Stomach smooth muscle (tissue), 2 donors: Measurements from ENCODE around the gene PROZ.

Experiments
- H3K27ac ChIP-seq: one replicate; pipeline ENCODE4 v1.7.0; 2013; ENCODE audit warnings: mild to moderate bottlenecking, low read length, inconsistent platforms
- H3K27me3 ChIP-seq, 2 donors: one replicate each; pipeline ENCODE4 v1.7.0; 2013; ENCODE audit warnings: low read length in 2 of 2; ENCODE audit not compliant: insufficient read depth in 2 of 2, control insufficient read depth in 1 of 2
- H3K36me3 ChIP-seq, 2 donors: one replicate each; pipeline ENCODE4 v1.7.0; 2013; ENCODE audit warnings: low read length in 2 of 2; ENCODE audit not compliant: control insufficient read depth in 2 of 2, insufficient read depth in 2 of 2
- H3K4me1 ChIP-seq: one replicate; pipeline ENCODE4 v1.7.0; 2013; ENCODE audit warnings: low read length; ENCODE audit not compliant: control insufficient read depth, insufficient read depth
- H3K4me3 ChIP-seq, 2 donors: one replicate each; pipeline ENCODE4 v1.7.0; 2013; ENCODE audit warnings: low read length in 2 of 2
- H3K9ac ChIP-seq, 2 donors: one replicate each; pipeline ENCODE4 v1.7.0; 2013; ENCODE audit warnings: low read length in 2 of 2, mild to moderate bottlenecking in 1 of 2
- H3K9me3 ChIP-seq, 2 donors: one replicate each; pipeline ENCODE4 v1.7.0; 2013; ENCODE audit warnings: low read length in 2 of 2; ENCODE audit not compliant: control insufficient read depth in 2 of 2
- donor health status: healthy.
- donor health status: Pancreatic carcinoma.

Gene PROZ

DNA sequence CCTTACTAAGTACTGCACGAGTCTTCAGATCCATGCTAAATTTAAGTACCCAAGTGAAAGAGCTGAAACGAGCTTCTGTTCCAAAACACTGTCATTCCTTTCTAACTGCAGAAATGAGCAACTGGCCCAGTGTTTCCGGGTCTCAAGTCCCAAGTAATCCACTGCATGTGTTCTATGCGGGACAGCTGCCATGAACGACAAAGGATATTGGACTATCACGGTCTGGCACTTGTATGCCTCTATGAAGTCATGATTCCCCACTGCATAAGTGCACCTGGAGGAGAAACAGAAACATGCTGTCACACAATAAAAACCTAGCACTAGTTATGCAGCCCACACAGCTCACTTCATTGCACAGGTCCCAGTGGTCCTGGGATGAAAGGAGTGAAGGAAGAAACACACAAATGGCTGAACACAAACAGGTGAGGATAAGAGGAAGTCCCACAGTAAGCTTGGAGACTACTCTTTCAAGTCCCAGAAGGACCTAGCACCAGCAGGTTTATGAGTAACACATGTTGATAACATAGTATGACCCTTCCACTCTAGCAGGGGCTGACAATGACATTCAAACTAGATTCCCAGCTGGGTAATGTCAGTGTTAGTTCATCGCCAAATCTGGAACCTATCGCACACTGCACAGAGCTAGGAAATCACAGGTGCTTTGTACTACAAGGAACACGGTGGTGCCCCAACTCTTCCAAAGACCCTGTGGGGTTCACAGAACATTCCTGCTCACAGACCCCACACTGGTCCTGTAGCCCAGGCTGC is 38.7 kb downstream of the PROZ start:
- H3K9me3 ChIP-seq = no peaks in the 10 kb centered on the region
- H3K4me3 ChIP-seq = no peak overlapping the region
- no peaks in the 10 kb centered on the region for H3K27me3 ChIP-seq
- H3K9ac ChIP-seq = no peak overlapping the region
- peaks cover 53 to 61% of the 10 kb centered on the region in 2 donors for H3K36me3 ChIP-seq
- H3K27ac ChIP-seq = no peak overlapping the region
- H3K4me1 ChIP-seq = no peaks in the 10 kb centered on the region

DNA sequence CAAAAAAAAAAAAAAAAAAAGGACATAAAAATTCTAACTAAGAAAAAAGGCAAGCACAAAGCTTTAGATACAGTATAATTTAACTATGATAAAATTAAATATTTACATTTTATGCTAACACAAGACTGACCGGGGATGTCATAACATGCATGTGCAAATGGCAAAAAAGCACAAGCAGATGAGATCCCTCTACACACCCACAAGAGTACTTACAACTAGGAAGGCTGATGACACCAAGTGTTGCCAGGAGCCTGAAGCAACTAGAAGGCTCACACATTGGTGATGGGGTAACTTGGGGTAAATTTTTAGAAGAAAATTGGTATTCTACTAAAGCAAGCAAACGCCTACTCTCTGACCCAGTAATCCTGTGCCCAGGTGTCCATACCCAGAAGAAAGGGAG is 43.4 kb downstream of the PROZ start:
- Histone ChIP-seq H3K9ac (no peak overlapping the region), H3K9me3 (no peaks in the 10 kb centered on the region), H3K4me3 (no peak overlapping the region), H3K27me3 (no peaks in the 10 kb centered on the region), H3K36me3 (peaks cover 27 to 34% of the 10 kb centered on the region in 2 donors), H3K27ac (no peak overlapping the region), H3K4me1 (peaks cover 39% of the 10 kb centered on the region)

DNA sequence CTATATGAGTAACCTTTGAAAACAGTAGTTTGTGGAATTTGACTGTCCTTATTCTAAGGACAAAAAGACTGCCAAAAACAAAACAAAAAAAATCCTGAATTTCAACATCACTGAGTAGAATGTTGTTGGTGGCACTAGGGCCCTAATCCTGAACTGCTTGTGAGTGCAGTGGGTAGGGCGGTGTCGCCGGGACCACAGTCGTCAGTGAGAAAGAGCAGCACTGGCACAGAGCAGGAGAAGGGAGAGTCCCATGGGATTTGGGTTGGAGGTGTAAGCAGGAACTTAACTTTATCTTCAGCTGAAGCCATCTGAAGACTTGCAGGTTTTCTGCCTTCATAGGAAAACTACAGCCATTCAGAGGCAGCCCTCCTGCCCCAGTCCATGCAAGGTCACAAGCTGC is 44.5 kb downstream of the PROZ start:
- H3K9ac ChIP-seq = no peak overlapping the region
- H3K27me3 ChIP-seq = no peaks in the 10 kb centered on the region
- peaks cover 16 to 23% of the 10 kb centered on the region in 2 donors for H3K36me3 ChIP-seq
- no peak overlapping the region for H3K4me3 ChIP-seq
- H3K4me1 ChIP-seq = peaks cover 47% of the 10 kb centered on the region
- H3K27ac ChIP-seq = peak overlapping the region; percentile 80
- H3K9me3 ChIP-seq = no peaks in the 10 kb centered on the region

DNA sequence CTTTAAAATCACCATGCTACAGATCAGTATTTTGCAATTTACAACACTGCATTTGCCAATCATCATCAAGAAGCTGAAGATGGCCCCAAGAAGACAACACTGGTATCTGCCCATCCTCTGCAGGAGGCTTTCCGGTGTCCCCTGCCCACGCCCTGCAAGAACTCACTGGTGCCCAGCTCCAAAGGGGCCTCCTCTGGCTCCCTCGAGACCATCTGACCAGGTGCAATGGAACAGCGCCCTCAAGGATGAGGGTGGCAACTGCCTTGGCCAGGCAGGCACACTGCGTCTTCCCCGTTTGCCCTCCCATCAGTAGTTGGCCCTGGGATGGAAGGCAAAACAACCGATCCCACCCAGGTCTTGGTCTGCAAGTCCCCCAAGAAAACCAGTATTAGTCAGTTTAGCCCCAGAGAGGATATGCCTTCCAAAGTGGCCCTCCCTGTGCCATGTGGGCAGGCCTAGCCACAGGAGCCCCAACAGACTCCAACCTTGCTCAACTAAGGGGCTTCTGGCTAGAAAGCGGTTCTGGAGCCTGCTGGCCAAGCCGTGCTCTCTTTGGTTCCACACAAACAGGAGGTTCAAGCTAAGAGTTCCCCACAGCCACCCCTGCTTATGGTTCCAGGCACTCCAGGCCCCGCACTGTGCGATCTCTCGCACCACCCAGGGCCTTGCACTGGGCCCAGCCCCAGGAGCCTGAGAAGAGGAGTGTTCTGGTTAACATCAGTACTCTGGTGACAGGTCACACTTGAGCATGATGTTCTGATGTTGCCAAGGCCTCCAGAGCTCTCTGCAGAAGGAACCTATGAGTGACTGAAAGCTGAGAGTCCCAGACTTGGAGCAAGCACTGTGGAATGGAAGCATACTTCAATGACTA is 45.3 kb downstream of the PROZ start:
- H3K36me3 ChIP-seq = peaks cover 11 to 16% of the 10 kb centered on the region in 2 donors
- H3K4me1 ChIP-seq = peaks cover 49% of the 10 kb centered on the region
- H3K9me3 ChIP-seq = no peaks in the 10 kb centered on the region
- H3K27me3 ChIP-seq = no peaks in the 10 kb centered on the region
- H3K4me3 ChIP-seq = peak overlapping the region in 1 of 2 donors; percentile 29
- H3K9ac ChIP-seq = peak overlapping the region in 1 of 2 donors; percentile 55
- peak overlapping the region; percentile 80 for H3K27ac ChIP-seq

GRCh38 chr13:113204378-113204734 is 45.9 kb downstream of the PROZ start:
- Histone ChIP-seq H3K27ac (peak overlapping the region; percentile 80), H3K4me3 (peak overlapping the region in 1 of 2 donors; percentile 29), H3K4me1 (peaks cover 49% of the 10 kb centered on the region), H3K9me3 (no peaks in the 10 kb centered on the region), H3K36me3 (peaks cover 10 to 12% of the 10 kb centered on the region in 2 donors), H3K27me3 (no peaks in the 10 kb centered on the region), H3K9ac (peak overlapping the region in 1 of 2 donors; percentile 21)

GRCh38 chr13:113205428-113205931 is 47.0 kb downstream of the PROZ start:
- peaks cover 49% of the 10 kb centered on the region for H3K4me1 ChIP-seq
- no peaks in the 10 kb centered on the region for H3K9me3 ChIP-seq
- H3K4me3 ChIP-seq = peak overlapping the region in 1 of 2 donors; percentile 9
- no peak overlapping the region for H3K9ac ChIP-seq
- no peaks in the 10 kb centered on the region for H3K27me3 ChIP-seq
- peaks cover 3 to 5% of the 10 kb centered on the region in 2 donors for H3K36me3 ChIP-seq
- peak overlapping the region; percentile 80 for H3K27ac ChIP-seq

GRCh38 chr13:113207460-113207859 is 49.0 kb downstream of the PROZ start:
- peak overlapping the region; percentile 88 to 90 for H3K9ac ChIP-seq
- H3K27me3 ChIP-seq = no peaks in the 10 kb centered on the region
- peak overlapping the region; percentile 94 for H3K27ac ChIP-seq
- peak overlapping the region; percentile 96 for H3K4me3 ChIP-seq
- H3K36me3 ChIP-seq = peaks cover 5 to 6% of the 10 kb centered on the region in 2 donors
- H3K4me1 ChIP-seq = peaks cover 54% of the 10 kb centered on the region
- H3K9me3 ChIP-seq = no peaks in the 10 kb centered on the region

GRCh38 chr13:113207890-113208420 is 49.5 kb downstream of the PROZ start:
- Histone ChIP-seq H3K36me3 (peaks cover 5 to 6% of the 10 kb centered on the region in 2 donors), H3K27ac (peak overlapping the region; percentile 94)

GRCh38 chr13:113208421-113209335 is 50.2 kb downstream of the PROZ start, which contains the start of gene PCID2:
Gene PCID2, minus strand, starts transcription at chr13:113208669. Its CDS starts 35 bp downstream, at chr13:113208634.
- Histone ChIP-seq H3K4me1 (peaks cover 45% of the 10 kb centered on the region), H3K27ac (peak within 1 kb of the TSS; percentile 94), H3K9ac (peak within 1 kb of the TSS; percentile 88 to 90), H3K4me3 (peak within 1 kb of the TSS; percentile 96), H3K27me3 (no peaks in the 10 kb centered on the region), H3K36me3 (peaks cover 5 to 6% of the 10 kb centered on the region in 2 donors), H3K9me3 (no peaks in the 10 kb centered on the region)

More at GRCh38 chr13:113207890-113208420, 49.5 kb downstream of the PROZ start:
- H3K4me1 ChIP-seq = peaks cover 52% of the 10 kb centered on the region
- no peaks in the 10 kb centered on the region for H3K27me3 ChIP-seq
- H3K9ac ChIP-seq = peak overlapping the region; percentile 88 to 90
- peak overlapping the region; percentile 96 for H3K4me3 ChIP-seq
- H3K9me3 ChIP-seq = no peaks in the 10 kb centered on the region
